GM19452 (cell line): ENCODE results near the gene EPYC.

Experiments
- ATAC-seq: cut with Tn5 transposase; IDR thresholded peaks from one replicate; pipeline ENCODE4 v1.9.1; 2021; ENCODE audit not compliant: unreplicated experiment

The EPYC gene

DNA sequence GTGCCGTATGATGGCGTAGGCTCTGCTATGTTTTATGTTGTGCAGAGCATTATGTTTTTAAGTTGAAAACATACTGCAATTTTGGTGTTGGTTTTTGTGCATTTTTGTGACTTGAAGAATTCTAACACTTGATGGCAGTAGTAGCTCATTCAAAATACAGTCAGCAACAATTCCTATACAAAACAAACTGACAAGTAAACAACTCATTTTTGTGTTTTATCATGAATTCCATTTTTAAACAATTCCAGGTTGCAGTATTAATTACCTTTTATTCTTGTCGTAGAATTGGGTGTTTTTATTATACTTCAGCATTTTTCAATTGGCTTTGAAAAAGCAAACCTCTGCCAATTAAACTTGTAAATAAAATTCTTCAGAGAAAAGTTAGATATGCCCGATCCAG is 45.7 kb downstream of the EPYC start:
- ATAC-seq = no peak

DNA sequence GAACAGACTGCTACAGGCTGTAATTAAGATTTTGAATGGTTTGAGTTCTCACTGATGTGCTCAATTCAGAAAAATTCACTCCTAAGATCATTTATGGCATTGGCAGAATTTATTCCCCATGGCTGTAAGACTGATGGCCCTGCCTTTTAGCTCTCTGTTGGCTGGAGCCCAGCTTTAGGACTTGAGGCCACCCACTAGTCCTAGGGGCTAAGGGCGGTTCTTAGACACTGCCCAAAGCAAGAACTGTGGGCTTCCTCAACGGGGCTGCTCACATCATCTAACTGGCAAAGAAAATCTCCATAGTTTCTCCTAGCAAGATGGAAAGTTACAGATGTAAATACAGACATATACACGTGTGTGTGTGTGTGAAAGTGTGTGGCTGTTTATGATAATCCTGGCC is 46.4 kb downstream of the EPYC start:
- ATAC-seq = no peak

DNA sequence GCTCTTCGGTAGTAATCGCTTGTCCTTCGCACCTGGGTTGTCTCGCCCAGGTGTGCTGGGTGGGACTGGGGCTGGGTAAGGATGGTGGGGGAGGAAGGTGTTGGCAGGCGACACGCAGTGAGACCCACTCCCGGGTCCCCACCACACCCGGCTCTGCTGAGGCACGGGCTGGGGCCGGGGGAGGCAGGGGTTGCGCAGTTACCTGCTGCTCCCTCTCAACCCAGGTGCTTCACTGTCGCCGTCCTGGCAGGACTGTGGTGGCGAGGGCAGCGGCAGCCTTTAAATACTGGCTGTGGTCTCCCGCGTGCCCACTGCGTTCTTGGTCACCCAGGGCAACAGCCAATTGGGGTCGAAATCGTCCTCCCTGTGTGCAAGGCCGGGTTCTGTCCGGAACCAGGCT is 49.9 kb downstream of the EPYC start, which contains the start of gene CCER1:
TSS of gene CCER1 (minus strand) at position 256 of the 400 bp plus-strand sequence. CDS start 434 bp downstream, outside the sequence.
- ATAC-seq = no peak

DNA sequence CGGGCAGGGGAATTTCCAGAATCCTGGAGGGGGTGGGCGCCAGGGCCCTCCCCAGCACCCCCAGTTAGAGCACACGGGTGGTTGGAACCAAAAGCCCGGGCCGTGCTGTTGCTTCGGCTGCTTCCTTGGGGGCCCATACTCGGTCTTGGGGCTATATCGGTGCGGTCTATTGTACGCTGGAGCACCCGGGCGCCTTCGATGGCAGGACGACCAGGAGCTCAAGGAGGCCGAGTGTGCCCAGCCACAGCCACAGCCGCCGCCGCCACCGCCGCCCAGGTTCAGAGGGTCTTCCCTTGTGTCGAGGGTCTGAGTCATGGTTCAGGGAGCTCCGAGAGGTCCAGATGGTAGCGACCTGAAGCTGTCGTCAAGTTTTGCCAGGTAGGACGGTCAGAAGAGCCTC is 50.3 kb downstream of the EPYC start:
- ATAC-seq = no peak

DNA sequence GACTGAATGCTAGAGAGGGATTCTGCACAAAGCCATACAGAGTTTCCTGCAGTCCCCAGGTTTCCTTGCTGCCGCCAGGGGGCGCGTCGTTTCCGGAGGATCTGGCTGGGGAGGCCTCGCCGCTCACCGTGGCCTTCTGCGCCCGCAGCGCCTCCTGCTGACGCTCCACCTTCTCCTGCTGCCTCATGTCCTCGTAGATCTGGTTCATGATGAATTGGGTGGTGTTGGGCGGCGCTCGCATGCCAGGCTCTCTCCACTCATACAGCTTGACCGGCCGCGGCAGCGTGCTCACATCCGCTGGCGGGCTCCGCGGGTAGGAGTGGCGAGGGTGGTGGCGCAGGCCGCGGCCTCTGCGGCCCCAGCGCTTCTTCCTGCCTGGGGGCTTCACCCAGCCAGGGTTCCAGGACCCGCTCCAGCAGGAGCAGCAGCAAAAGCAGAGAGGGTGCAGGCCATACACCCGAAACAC is 50.8 kb downstream of the EPYC start:
- no peak for ATAC-seq

DNA sequence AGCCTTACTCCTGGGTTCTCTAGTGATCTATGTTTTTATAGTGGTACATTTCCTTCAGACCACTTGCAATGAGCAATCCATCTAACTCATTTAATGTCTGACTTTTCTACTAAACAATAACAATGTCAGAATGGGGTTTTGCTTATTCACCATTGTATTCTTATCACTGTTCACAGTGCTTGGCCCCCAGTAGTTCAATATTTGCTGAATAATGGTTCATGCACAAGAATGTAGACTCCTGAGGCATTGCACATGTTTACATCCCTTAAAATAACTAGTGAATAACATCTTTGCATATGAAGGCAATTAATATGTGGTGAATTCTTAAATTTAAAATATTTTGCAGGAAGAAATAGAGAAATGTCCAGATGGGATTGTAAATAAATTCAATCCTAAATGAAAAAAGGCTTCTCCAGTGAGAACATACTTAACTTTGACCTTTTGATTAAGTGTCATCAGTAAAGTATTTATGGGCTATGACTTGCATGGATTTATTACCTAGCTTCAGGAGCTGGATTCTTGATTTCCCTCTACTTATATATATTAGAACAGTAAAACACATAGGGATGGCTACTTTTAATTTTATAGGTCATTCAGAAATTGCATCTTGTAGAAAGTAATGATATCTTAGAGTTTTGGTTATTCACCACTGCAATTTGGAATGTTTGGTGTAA is 53.2 kb downstream of the EPYC start:
- ATAC-seq = no peak

DNA sequence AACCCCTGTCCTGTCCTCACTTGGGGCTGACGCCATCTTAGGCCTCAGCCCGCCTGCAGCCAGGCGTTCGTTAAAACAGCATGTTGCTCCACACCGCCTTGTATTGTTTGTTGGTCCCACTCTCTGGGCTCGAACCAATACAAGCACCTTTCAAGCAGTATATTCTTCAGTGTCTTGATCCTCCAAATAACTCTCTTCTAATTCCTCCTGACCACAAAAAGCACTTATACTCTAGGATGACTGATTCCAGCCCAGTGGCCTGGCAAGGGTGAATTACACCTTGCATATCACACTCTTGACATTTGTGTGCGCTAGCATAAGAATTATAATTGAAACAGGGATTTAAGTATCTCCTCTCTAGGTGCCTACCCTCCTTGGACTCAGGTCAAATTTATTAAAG is 56.9 kb downstream of the EPYC start:
- ATAC-seq = no peak

DNA sequence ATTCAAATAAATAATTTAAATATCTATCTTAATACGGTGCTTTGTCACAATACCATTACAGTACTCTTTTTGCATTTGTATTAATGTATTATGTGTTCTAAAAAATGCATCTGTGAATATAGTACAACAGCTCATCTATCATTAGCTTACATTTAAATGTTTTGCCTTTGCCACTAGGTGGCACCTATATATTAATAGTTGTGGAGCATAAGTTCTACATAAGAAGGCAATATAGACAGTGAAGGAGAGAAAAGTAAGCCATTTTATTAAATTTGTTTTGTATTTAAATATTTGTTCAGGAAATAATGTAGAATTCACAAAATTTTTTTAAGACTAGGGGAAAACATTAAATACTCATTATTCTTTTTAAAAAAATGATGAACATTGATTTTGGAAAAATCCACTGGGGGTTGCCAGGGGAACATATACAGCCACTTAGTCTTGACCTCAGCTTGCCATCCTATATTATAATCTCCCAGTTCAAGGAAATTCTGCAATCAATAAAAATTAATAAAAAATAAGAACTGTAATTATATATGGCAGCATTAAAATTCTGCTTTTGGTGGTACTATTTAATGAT is 59.6 kb downstream of the EPYC start:
- no peak for ATAC-seq

DNA sequence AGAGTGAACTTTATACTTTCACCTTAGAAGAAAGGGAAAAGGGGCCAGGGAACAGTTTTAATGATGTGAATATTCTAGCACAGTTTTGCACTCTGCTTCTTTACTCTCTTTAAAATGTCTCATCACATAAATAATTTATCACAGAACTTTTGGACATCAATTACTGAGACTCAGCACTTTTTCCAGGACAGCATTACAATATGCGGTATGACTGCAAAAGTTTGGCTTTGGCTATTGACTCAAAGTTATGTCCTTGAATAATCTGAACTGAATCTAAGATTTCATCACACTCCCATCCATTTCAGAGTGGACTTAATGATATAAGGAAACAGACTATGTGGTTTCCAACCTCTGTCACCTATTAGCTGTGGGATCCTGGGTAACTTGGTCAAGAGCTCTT is 61.5 kb downstream of the EPYC start:
- no peak for ATAC-seq

DNA sequence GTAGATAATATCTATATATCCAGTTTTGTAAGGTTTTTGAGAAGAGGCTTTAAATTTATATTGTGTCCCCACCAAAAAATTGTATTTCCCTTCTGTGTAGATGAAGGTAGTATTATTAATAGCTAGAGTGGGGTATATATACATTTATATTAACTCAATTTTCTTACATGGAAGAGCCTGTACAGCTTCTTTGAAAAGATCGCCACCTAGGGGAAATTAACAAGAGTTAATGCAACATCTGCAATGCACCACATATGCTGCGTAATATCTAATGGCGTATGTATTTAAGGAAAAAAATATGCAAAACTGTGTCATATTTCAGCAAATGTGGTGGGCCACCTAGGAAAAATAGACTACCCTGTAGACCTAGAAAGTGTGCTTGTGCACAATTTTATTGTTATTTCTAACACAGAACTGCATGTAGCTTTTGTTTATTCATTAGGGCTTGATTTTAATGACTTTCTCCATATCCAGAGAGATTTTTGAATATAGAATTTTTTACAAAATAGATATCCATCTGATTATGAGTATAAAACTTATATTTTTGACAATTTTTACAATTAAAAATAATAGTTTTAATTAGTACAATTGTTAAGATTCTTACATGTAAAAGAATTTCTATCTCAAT is 63.8 kb downstream of the EPYC start:
- ATAC-seq = peak; percentile 61

DNA sequence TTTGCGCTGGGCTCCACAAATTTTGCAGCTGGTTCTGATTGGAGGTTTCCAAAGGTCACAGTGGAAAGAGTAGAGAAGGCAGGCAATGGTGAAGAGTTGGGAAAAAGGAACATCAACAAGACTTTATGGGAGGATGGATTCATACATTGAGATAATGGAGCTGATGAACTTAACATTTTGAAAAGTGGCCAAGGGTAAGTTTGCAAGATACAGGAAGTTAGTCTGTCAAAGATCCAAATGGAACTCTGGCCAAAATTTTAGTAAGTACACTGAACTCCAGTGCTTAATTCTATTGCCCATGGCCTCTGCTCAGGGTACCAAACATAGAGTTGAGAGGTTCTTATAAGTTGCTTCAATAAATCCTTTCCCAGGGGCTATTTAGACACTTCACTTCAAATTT is 65.4 kb downstream of the EPYC start:
- no peak for ATAC-seq

DNA sequence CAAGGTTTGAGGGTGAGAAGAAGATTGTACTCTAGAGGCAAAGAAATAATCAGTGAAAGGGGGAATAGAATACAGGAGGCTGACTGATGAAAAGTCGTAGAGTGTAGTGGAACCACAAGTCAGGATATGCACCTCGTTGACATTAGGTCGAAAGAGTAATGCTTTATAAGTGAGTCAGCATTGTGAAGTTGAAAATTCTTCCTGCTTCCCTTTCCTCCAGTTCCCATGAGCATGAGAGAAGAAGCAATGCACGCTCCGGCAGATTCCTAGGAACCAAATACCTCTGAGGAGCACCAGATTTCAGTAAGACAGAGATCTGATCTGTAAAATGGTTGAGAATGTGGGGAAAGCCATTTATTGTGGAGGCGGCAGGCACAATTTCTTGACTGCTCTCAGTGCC is 66.3 kb downstream of the EPYC start:
- no peak for ATAC-seq

DNA sequence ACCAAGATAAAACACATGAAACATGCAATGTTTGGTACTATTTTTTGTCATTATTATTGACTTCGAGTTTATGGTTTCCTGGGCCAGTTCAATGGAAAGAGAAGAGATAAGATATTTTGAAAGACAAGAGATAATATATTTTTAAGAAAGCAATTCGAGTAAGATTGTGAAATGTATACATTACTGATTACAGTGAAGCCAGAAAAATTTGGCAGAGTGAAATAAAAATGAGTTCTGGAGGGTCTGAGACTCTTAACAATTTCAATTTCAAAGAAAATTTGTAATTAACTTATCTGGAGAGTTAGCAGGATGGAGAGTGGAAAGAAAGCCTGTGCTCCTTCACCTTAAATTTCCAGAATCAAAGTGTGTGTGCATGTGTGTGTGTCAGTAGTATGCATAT is 67.1 kb downstream of the EPYC start:
- no peak for ATAC-seq

DNA sequence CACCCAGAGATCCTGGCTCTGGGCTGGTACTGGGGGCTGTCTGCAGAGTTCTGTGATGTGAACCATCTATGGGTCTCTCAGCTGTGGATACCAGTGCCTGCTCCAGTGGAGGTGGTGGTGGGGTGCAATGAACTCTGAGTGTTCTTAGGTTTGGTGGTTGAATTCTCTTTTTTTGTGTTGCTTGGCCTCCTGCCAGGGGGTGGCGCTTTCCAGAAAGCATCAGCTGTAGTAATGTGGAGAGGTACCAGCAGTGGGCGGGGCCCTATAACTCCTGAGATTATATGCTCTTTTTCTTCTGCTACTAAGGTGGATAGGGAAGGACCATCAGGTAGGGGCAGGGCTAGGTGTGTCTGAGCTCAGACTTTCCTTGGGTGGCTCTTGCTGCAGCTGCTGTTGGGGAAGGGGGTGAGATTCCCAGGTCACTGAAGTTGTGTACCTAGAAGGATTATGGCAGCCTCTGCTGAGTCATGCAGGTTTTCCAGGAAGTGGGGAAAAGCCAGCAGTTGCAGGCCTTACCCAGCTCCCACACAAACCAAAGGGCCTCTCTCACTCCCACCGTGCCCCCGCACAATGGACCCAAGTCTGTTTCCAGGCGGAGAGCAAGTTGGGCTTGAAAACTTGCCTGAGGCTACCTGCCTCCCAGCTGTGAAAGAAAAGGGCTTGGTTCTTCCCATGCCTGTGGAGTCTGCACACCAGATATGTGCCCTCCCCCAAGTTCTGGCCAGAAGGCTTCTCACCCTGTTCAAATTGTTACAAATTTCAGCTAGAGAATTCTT is 68.4 kb downstream of the EPYC start:
- no peak for ATAC-seq

DNA sequence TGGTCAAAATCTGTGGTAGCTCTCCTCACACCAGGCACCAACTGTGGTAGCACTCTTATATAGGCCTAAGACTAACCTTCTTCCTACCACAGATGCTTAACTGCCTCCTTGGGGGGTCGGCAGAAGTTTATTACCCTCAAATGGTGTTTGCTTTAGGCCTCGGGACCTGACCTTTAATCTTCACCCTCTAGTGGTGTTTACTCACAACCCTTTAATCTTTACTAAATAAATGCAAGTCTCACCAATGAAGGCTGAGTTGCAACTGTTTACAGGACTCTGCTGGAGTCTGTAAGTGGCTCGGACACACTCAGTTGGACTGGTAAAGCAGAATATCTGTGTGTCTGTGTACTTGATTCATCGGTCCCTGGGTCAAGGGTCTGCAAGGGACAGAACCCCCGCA is 79.2 kb downstream of the EPYC start:
- ATAC-seq = no peak

DNA sequence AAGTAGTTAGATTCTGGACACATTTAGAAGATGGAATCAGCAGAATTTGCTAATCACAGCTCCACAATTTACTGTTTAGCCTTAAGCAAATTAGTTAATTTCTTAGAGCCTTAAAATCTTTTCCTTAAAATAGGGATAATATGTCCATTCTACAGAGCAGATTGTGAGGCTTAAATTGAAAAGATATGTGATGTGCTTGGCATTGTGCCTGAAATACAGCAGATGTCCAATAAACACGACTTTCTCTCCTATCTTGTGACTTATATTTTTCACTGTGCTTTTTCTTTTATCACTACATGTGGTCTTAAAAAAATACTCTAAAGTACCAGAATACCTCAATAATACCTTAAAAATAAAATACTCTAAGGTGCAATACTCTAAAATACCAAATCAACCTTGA is 80.4 kb downstream of the EPYC start:
- no peak for ATAC-seq

DNA sequence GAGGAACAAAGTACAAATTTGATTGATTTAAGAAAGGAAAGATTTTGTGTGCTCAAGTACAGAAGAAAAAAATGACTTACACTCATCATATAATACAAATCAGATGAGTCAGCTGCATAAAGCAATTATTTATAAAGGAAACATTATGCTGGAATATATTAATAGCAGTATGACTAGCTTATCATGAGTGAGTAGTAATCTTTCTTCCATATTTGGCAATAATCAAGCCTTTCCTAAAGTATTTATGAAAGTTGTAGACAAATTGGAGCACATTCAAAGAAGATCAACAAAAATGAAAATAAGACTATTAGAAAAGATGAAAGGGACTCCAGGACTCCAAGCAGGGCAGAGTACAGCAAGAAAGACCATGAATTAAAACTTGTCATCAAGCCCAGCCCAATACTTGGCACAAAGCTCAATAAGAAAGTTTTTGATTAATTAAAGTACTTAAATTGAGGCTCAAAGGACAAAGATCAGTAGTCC is 82.6 kb downstream of the EPYC start:
- no peak for ATAC-seq

DNA sequence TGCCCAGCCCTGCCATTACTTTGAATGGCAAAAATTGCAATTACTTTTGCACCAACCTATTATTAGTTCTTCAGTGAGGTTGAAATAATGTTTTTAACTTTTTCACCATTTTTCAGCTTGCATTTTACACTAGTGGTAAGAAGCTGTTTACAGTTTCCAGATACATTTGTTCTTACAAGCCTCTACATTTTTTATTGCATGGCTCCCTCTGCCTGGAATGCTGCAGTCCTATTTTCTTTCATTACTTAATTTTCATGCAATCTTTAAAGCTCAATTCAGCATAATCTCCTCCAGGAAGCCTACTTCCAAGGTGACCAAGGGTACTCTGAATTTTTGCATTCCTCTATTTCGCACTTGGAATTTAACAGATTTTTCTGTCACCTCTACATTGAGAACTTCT is 83.2 kb downstream of the EPYC start:
- ATAC-seq = no peak

DNA sequence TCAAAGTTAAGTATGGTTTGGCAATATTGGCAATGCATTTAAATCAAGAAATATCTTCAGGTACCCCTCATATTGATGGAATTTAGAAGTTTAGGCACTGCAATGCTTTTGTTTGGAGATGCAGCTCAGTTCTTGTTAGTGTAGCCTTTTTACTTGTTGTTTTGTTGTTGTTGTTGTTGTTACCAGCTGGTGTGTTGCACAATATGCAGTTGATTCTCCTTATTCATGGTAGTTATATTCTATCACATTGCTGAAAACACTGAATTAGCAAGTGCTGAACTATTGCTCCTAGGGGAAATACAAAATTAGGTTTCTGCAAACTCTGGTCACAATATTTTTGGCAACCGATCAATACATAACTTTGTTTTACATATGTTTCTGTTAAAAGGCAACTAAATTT is 84.5 kb downstream of the EPYC start:
- no peak for ATAC-seq

DNA sequence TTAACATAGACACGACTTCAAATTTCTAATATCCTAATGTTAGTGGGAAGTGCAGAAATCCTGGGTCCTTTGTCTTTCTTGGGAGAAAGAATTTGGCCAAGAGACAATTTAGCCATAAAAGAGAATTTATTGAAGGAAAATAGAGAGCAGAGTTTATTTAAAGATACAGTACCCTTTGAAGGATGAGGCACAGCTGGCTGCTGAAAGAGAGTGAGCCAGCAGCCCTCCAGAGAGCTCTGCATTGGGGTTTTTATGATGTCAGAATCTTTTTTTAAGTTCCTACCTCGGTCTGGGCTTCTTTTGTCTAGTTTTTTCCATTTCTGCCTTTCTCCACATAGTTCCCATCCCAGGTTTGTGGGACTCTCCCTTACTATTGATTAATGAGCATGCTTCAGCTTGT is 87.3 kb downstream of the EPYC start:
- ATAC-seq = no peak

DNA sequence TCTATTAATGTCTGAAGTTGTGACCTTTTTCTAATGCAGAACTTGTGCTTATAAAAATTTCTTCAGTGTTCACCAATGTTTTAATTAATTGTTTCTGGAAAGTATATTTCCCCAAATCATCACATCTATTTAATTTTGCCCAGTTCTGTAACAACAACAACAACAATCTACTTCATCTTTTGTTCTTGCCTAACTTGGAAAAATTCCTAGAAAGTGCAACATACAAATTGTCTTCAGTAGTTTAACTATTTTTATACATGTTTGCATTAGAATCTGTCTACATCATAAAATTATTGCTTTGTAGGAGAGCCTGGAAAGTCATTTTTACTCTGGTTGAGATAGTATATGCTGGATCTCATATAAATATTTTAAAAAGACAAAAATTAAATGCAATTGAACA is 88.3 kb downstream of the EPYC start:
- ATAC-seq = no peak

DNA sequence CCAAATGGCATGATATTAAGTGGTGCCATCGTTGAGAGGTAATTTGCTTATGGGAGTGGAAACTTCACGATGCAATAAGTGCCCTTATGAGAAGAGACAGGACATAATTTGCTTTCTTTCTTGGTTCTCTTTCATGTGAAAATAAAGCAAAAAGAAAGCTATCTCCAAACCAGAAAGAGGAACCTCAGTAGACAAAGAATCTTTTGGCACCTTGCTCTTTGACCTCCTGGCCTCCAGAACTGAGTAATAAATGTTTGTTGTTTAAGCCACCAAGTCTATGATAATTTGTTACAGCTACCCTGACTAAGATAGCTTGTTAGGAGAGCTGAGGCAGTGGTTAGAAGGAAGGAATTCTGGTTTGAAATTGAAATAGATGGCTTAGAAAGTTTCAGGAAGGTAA is 89.4 kb downstream of the EPYC start:
- ATAC-seq = no peak
